ENCODE results near the gene ZNF423.

ZNF423 gene

DNA sequence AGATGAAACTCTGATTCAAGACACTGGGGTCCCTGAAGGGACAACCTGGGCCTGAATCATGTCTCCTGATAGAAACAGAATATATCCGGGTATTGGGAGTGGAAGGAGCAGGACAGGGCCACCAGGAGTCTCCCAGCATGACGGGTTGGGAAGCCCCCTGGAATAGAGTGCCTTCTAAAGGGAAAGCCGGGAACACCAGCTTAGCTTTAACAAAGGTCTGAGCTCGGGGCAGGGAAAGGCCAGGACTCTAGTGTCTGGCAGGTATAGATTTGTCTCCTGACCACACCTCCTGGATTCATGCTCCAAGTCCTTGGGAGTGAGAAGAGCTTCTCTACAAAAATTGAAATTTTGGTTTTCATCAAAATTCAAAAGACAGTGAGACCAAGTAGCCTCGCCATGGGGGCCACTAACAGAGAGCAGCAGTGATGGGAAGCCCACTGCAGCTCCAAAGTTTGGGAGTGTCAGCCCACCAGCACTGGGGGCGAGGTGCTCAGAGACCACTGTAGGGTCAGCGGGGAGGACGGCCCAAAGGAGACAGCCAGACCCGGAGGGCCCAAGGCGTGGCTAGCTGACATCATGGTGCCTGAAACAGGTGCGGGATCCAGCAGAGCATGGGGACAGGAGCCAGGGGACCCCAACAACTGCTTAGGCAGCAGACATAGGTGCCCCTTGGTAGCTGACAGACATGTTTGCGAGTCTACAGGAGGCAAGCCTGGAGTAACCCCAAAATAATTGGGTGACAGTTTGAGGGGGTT lies 401.3 kb downstream of the ZNF423 start:
- peaks cover 0 to 6% of the 10 kb centered on the region in 2 donors for H3K27me3 ChIP-seq (ENCODE audit: control insufficient read depth in 1 of 2, insufficient read depth in 2 of 2, low read length in 2 of 2)
- H3K27ac ChIP-seq (ENCODE audit: low read depth, low read length) = no peak overlapping the region
- no peaks in the 10 kb centered on the region for H3K9me3 ChIP-seq (ENCODE audit: control insufficient read depth in 1 of 2, low read length in 2 of 2)
- H3K4me1 ChIP-seq (ENCODE audit: control insufficient read depth in 1 of 2, insufficient read depth in 2 of 2, low read length in 2 of 2) = peaks cover 0 to 3% of the 10 kb centered on the region in 2 donors
- H3K36me3 ChIP-seq (ENCODE audit: control insufficient read depth in 1 of 2, insufficient read depth in 2 of 2, low read length in 2 of 2) = no peaks in the 10 kb centered on the region
- H3K4me3 ChIP-seq (ENCODE audit: low read depth in 1 of 2, low read length in 2 of 2) = no peak overlapping the region
- H3K9ac ChIP-seq (ENCODE audit: low read depth in 1 of 2, low read length in 2 of 2) = no peak overlapping the region

DNA sequence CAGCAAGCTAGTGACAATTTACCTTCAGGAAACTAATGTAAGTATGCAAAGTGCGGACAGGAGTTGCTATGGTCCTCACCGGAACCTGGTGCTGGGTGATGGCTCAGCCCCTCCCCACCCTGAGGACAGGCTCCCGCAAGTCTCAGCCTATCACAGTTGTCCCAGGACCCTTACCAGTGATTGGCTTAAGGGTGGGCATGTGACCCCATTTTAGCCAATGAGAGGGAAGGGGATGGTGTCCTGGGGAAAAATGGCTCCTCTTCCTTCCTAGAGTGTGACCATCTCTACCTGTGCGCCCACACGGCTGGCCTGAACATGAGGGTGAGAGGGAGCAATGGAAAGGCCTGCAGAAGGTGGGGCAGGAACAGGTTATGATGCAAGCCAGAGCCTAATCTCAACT lies 401.9 kb downstream of the ZNF423 start:
- Histone ChIP-seq H3K27ac (ENCODE audit: low read depth, low read length) (no peak overlapping the region), H3K9me3 (ENCODE audit: control insufficient read depth in 1 of 2, low read length in 2 of 2) (no peaks in the 10 kb centered on the region), H3K36me3 (ENCODE audit: control insufficient read depth in 1 of 2, insufficient read depth in 2 of 2, low read length in 2 of 2) (no peaks in the 10 kb centered on the region), H3K27me3 (ENCODE audit: control insufficient read depth in 1 of 2, insufficient read depth in 2 of 2, low read length in 2 of 2) (peaks cover 0 to 6% of the 10 kb centered on the region in 2 donors), H3K4me1 (ENCODE audit: control insufficient read depth in 1 of 2, insufficient read depth in 2 of 2, low read length in 2 of 2) (peaks cover 0 to 3% of the 10 kb centered on the region in 2 donors), H3K9ac (ENCODE audit: low read depth in 1 of 2, low read length in 2 of 2) (no peak overlapping the region), H3K4me3 (ENCODE audit: low read depth in 1 of 2, low read length in 2 of 2) (no peak overlapping the region)

DNA sequence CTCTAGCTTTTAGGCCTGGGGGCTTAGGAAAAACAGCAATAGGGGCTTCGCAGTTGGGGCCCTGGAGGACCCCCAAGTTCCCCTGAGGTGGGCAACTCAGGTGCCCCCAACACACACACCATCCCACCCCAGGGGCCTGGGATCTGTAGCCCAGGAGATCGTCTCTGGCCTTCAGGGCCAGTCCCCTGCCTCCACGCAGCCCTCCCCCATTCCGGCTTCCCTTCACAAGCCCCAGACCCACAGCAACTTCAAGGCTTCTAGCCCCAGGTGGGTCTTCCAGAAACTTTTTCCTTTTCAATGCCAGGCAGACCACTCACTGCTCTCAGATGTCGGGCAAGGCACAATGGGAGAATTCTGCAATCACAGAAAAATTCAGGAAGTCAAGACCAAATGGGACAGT lies 402.9 kb downstream of the ZNF423 start:
- Histone ChIP-seq H3K27ac (ENCODE audit: low read depth, low read length) (no peak overlapping the region), H3K36me3 (ENCODE audit: control insufficient read depth in 1 of 2, insufficient read depth in 2 of 2, low read length in 2 of 2) (no peaks in the 10 kb centered on the region), H3K27me3 (ENCODE audit: control insufficient read depth in 1 of 2, insufficient read depth in 2 of 2, low read length in 2 of 2) (peaks cover 0 to 6% of the 10 kb centered on the region in 2 donors), H3K4me3 (ENCODE audit: low read depth in 1 of 2, low read length in 2 of 2) (no peak overlapping the region), H3K9me3 (ENCODE audit: control insufficient read depth in 1 of 2, low read length in 2 of 2) (no peaks in the 10 kb centered on the region), H3K4me1 (ENCODE audit: control insufficient read depth in 1 of 2, insufficient read depth in 2 of 2, low read length in 2 of 2) (peaks cover 0 to 3% of the 10 kb centered on the region in 2 donors), H3K9ac (ENCODE audit: low read depth in 1 of 2, low read length in 2 of 2) (no peak overlapping the region)

DNA sequence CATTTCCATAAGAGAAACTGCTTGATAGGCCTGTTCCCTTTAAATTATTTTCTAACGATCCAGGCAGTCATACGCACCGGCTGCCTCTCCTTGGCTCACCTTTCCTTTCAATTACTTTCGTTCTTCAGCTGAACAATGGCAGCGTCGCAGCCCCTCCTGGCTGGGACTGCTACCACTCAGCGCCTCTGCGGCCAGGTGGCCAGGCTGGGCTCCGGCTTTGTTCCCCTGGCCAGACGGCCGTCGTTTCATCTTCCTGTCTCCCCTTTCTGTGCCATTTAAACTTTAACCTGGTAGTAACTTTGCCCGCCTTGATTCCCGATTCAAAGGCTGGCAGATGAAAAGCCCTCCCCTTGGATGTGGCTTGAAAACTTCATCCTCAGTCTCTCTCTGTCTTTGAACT lies 403.3 kb downstream of the ZNF423 start:
- Histone ChIP-seq H3K9me3 (ENCODE audit: control insufficient read depth in 1 of 2, low read length in 2 of 2) (no peaks in the 10 kb centered on the region), H3K4me3 (ENCODE audit: low read depth in 1 of 2, low read length in 2 of 2) (no peak overlapping the region), H3K27ac (ENCODE audit: low read depth, low read length) (no peak overlapping the region), H3K9ac (ENCODE audit: low read depth in 1 of 2, low read length in 2 of 2) (no peak overlapping the region), H3K36me3 (ENCODE audit: control insufficient read depth in 1 of 2, insufficient read depth in 2 of 2, low read length in 2 of 2) (no peaks in the 10 kb centered on the region), H3K27me3 (ENCODE audit: control insufficient read depth in 1 of 2, insufficient read depth in 2 of 2, low read length in 2 of 2) (peaks cover 0 to 6% of the 10 kb centered on the region in 2 donors), H3K4me1 (ENCODE audit: control insufficient read depth in 1 of 2, insufficient read depth in 2 of 2, low read length in 2 of 2) (peaks cover 0 to 3% of the 10 kb centered on the region in 2 donors)

DNA sequence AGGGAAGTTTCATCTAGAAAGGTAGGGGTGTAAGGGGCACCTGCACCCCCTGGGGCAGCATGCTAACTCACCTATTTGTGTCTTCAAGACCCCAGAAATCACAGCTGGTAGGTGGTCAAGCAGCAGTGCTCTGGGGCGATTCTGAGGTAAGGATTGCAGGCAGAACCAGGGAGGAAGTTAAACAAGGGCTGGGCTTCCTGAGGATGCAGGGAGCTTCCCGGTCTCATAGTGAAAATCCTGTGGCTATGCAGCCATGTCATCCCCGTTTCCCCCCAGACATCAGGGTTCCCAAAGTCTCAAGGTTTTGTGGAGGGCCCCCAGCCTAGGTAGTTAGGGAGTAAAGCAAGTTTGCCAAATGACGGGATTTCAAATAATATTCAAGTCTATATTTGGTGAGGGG lies 403.8 kb downstream of the ZNF423 start:
- no peak overlapping the region for H3K27ac ChIP-seq (ENCODE audit: low read depth, low read length)

DNA sequence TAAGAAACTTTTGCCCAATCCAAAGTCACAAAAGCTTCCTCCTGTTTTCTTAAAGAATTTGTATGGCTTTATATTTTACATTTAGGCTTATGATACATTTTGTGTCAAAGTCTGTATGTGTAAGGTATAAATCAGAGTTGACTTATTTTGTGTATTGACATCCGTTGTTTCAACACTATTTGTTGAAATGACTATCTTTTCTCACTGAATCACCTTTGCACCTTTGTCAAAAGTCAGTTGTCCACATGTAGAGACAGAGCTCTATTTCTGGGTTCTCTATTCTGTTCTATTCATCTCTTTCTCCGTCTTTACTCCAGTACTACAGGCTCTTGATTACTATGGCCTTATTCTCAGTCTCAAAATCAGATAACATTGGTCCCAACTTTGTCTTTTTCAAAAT lies 409.1 kb downstream of the ZNF423 start:
- H3K27me3 ChIP-seq (ENCODE audit: control insufficient read depth in 1 of 2, insufficient read depth in 2 of 2, low read length in 2 of 2) = peaks cover 0 to 9% of the 10 kb centered on the region in 2 donors
- no peak overlapping the region for H3K4me3 ChIP-seq (ENCODE audit: low read depth in 1 of 2, low read length in 2 of 2)
- no peaks in the 10 kb centered on the region for H3K9me3 ChIP-seq (ENCODE audit: control insufficient read depth in 1 of 2, low read length in 2 of 2)
- H3K27ac ChIP-seq (ENCODE audit: low read depth, low read length) = no peak overlapping the region
- H3K9ac ChIP-seq (ENCODE audit: low read depth in 1 of 2, low read length in 2 of 2) = no peak overlapping the region
- H3K4me1 ChIP-seq (ENCODE audit: control insufficient read depth in 1 of 2, insufficient read depth in 2 of 2, low read length in 2 of 2) = peaks cover 0 to 2% of the 10 kb centered on the region in 2 donors
- no peaks in the 10 kb centered on the region for H3K36me3 ChIP-seq (ENCODE audit: control insufficient read depth in 1 of 2, insufficient read depth in 2 of 2, low read length in 2 of 2)

More for the DNA sequence above, 403.8 kb downstream of the ZNF423 start:
- H3K9me3 ChIP-seq (ENCODE audit: control insufficient read depth in 1 of 2, low read length in 2 of 2) = no peaks in the 10 kb centered on the region
- peaks cover 0 to 3% of the 10 kb centered on the region in 2 donors for H3K4me1 ChIP-seq (ENCODE audit: control insufficient read depth in 1 of 2, insufficient read depth in 2 of 2, low read length in 2 of 2)
- H3K36me3 ChIP-seq (ENCODE audit: control insufficient read depth in 1 of 2, insufficient read depth in 2 of 2, low read length in 2 of 2) = no peaks in the 10 kb centered on the region
- H3K4me3 ChIP-seq (ENCODE audit: low read depth in 1 of 2, low read length in 2 of 2) = no peak overlapping the region
- no peak overlapping the region for H3K9ac ChIP-seq (ENCODE audit: low read depth in 1 of 2, low read length in 2 of 2)
- H3K27me3 ChIP-seq (ENCODE audit: control insufficient read depth in 1 of 2, insufficient read depth in 2 of 2, low read length in 2 of 2) = peaks cover 0 to 6% of the 10 kb centered on the region in 2 donors

DNA sequence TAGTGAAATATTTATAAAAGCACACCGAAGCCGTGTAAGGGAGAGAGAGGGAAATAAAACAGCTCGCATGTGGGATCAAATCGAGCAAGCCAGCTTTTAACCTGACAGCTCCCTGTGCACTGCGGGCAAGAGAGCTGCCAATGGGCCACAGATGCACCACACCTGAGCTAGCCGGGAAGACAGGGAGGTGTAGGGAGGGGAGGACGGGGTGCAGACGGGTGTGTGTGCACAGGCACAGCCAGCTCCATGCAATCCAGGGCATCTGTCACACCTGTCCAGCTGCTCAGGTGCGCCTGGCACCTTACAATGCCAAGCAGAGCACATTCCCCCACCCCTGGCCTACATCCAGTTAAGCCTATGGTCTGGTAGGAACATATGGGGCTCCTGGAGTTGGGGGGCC lies 412.3 kb downstream of the ZNF423 start:
- peaks cover 2 to 4% of the 10 kb centered on the region in 2 donors for H3K4me1 ChIP-seq (ENCODE audit: control insufficient read depth in 1 of 2, insufficient read depth in 2 of 2, low read length in 2 of 2)
- no peaks in the 10 kb centered on the region for H3K36me3 ChIP-seq (ENCODE audit: control insufficient read depth in 1 of 2, insufficient read depth in 2 of 2, low read length in 2 of 2)
- no peak overlapping the region for H3K4me3 ChIP-seq (ENCODE audit: low read depth in 1 of 2, low read length in 2 of 2)
- H3K9ac ChIP-seq (ENCODE audit: low read depth in 1 of 2, low read length in 2 of 2) = no peak overlapping the region
- H3K27ac ChIP-seq (ENCODE audit: low read depth, low read length) = no peak overlapping the region
- peaks cover 0 to 3% of the 10 kb centered on the region in 2 donors for H3K27me3 ChIP-seq (ENCODE audit: control insufficient read depth in 1 of 2, insufficient read depth in 2 of 2, low read length in 2 of 2)
- H3K9me3 ChIP-seq (ENCODE audit: control insufficient read depth in 1 of 2, low read length in 2 of 2) = no peaks in the 10 kb centered on the region

DNA sequence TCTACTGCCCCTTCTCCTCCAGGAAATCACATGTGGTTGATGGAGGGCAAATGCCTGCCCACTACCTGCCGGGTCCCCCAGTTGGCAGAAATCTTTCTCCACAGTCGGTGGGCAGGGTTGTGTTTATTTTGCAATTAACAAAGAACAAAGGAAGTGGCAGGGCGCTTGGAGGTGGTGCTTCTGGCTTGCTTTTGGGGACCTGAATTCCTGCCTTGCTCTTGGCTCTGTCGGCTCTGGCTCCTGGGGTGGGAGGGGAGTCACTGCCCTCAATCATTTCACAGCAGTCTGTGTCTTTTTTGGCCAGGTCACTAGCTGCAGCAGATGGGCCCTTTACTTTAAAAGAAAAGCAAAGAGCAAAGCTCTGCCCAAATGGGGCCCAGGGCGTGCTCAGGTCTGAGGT lies 413.1 kb downstream of the ZNF423 start:
- no peaks in the 10 kb centered on the region for H3K36me3 ChIP-seq (ENCODE audit: control insufficient read depth in 1 of 2, insufficient read depth in 2 of 2, low read length in 2 of 2)
- H3K9ac ChIP-seq (ENCODE audit: low read depth in 1 of 2, low read length in 2 of 2) = no peak overlapping the region
- no peak overlapping the region for H3K27ac ChIP-seq (ENCODE audit: low read depth, low read length)
- H3K27me3 ChIP-seq (ENCODE audit: control insufficient read depth in 1 of 2, insufficient read depth in 2 of 2, low read length in 2 of 2) = peaks cover 0 to 3% of the 10 kb centered on the region in 2 donors
- H3K4me1 ChIP-seq (ENCODE audit: control insufficient read depth in 1 of 2, insufficient read depth in 2 of 2, low read length in 2 of 2) = peaks cover 2 to 4% of the 10 kb centered on the region in 2 donors
- H3K4me3 ChIP-seq (ENCODE audit: low read depth in 1 of 2, low read length in 2 of 2) = no peak overlapping the region
- H3K9me3 ChIP-seq (ENCODE audit: control insufficient read depth in 1 of 2, low read length in 2 of 2) = no peaks in the 10 kb centered on the region

DNA sequence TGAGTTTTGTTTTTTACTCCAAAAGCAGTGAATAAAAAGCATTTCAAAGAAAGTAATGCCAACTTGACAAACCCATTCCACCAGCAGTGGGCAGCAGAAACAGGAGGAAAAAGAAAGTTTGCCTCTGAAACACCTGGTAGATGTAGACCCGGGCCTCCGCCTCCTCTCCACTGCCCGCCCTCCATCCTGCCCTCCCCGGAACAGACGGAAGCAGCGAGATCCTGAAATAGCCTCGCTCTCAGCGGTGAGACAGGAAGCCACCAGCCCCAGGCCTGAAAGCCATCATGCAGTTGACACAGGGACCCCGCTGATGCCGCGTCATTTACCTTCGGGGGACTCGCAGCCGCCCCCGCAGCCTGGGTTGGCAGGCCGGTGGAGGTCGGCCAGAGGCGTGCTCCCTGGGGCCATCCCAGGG lies 414.5 kb downstream of the ZNF423 start:
- H3K9ac ChIP-seq (ENCODE audit: low read depth in 1 of 2, low read length in 2 of 2) = no peak overlapping the region
- no peak overlapping the region for H3K4me3 ChIP-seq (ENCODE audit: low read depth in 1 of 2, low read length in 2 of 2)

DNA sequence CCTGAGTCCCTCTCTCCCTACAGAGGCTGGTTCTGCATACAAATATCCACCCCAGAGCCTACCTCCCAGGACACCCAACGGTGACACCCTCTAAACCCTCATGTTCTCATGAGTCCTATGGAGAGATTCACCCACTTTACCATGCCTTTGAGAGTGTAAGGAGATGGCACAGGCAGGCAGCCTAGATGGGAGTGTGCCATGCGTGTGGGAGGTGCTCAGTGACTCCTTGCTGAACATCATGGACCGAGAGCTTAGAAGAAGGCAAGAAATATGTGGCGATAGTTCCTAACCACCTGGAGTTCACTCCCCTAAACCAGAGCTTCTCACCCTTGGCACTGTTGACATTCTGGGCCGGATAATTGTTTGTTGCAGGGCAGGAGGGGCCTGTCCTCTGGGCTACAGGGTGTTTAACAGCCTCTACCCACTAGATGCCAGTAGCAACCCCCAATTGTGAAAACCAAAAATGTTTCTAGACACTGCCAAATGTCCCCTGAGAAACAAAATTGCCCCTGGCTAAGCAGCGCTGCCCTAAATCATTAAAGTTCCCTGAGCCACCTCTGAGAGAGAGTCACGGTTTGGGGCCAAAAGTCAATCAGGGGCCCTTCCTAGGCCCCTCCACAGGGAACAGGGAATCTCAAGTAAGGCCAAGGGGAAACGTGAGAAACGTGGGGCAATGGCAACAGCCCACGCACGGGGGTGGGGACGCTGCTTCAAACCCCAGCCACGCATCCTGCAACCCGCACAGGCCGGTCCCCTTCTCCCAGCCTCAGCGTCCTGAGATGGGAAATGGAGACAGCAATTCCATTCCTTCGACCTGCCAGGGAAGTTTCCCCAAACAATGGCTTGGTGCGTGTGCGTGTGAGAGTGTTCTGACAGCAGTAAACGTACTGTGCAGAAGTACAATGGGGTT lies 415.5 kb downstream of the ZNF423 start:
- Histone ChIP-seq H3K27ac (ENCODE audit: low read depth, low read length) (no peak overlapping the region), H3K9ac (ENCODE audit: low read depth in 1 of 2, low read length in 2 of 2) (no peak overlapping the region), H3K9me3 (ENCODE audit: control insufficient read depth in 1 of 2, low read length in 2 of 2) (no peaks in the 10 kb centered on the region), H3K4me3 (ENCODE audit: low read depth in 1 of 2, low read length in 2 of 2) (no peak overlapping the region), H3K36me3 (ENCODE audit: control insufficient read depth in 1 of 2, insufficient read depth in 2 of 2, low read length in 2 of 2) (no peaks in the 10 kb centered on the region), H3K27me3 (ENCODE audit: control insufficient read depth in 1 of 2, insufficient read depth in 2 of 2, low read length in 2 of 2) (peaks cover 0 to 3% of the 10 kb centered on the region in 2 donors), H3K4me1 (ENCODE audit: control insufficient read depth in 1 of 2, insufficient read depth in 2 of 2, low read length in 2 of 2) (peaks cover 2 to 4% of the 10 kb centered on the region in 2 donors)

More for the DNA sequence above, 414.5 kb downstream of the ZNF423 start:
- Histone ChIP-seq H3K9me3 (ENCODE audit: control insufficient read depth in 1 of 2, low read length in 2 of 2) (no peaks in the 10 kb centered on the region), H3K4me1 (ENCODE audit: control insufficient read depth in 1 of 2, insufficient read depth in 2 of 2, low read length in 2 of 2) (peaks cover 2 to 4% of the 10 kb centered on the region in 2 donors), H3K36me3 (ENCODE audit: control insufficient read depth in 1 of 2, insufficient read depth in 2 of 2, low read length in 2 of 2) (no peaks in the 10 kb centered on the region), H3K27me3 (ENCODE audit: control insufficient read depth in 1 of 2, insufficient read depth in 2 of 2, low read length in 2 of 2) (peaks cover 0 to 3% of the 10 kb centered on the region in 2 donors), H3K27ac (ENCODE audit: low read depth, low read length) (no peak overlapping the region)
